DLD1 (cell line): Measurements from ENCODE around the gene RCVRN.

Experiments
- in situ Hi-C: cut with HindIII; loops from 2 replicates; pipeline ENCODE4 v1.10.0; 2017; ENCODE audit warnings: low sequenced_read_pairs

Gene RCVRN

DNA sequence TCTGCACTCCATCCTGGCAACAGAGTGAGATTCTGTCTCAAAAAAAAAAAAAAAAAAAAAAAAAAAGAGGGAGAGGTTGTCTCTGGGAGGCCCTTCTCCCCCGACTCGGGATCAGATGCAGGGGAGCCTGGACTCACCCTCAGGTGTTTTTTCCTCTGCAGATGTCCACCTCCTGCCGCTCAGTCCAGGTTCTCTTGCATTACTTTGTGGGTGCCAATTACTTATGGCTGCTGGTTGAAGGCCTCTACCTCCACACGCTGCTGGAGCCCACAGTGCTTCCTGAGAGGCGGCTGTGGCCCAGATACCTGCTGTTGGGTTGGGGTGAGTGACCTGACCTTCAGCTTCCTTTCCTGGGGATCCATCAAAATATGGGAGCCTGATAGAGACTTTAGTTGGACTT lies 45.3 kb downstream of the RCVRN start:
- in situ Hi-C loops, result no loop called here

DNA sequence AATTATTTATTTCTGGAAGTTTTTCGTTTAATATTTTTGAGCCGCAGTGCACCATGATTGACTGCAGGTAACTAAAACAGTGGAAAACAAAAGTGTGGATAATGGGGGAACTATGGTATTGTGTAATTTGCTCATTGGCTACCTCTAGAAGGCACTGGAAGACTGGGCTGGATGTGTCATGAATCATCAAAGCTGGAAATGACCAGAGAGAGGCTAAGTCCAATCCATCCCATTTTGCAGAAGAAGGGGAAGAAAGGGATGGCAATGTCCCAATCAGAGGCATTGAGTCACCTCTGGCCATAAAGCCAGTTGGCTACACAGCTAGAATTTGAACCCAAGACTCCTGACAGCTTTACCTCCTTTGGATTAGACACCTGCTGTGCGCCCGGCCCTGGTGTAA lies 50.0 kb downstream of the RCVRN start:
- in situ Hi-C loops, result no loop called here

- in situ Hi-C loops, result no loop called here
Observed at GRCh38 chr17:9854255-9854654, 50.8 kb downstream of the RCVRN start.

DNA sequence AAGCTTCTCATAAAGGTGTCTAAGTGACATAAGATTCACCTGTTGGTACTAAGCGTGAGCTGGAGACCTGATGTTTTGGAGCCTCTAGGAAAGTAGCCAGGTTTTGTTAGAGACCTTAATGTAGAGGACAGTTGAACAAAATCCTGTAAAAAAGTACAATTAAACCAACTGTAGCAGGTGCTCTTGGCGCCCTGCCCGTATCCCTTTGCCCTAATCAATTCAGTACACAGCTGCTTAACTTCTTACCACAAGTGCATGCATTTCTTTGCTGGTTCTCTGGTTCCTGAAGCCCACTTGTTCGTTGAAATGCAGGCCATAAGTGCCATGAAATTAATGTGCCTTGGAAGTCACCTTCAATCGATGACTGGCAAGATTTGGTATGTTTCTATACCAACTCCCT lies 54.9 kb downstream of the RCVRN start:
- in situ Hi-C loops, result no loop called here
